Fibroblast of skin of left biceps (primary cell): ENCODE data around the gene POLR3A.

Experiments
- DNase-seq, 2 experiments: peaks; one replicate each; pipeline ENCODE4 v3.0.0-alpha.2; 2013; ENCODE audit warnings: low read depth in 2 of 2

Gene POLR3A

GRCh38 chr10:77977934-77978333 is 51.4 kb downstream of the POLR3A start:
- no peak for DNase-seq

- DNase-seq, result no peak
These were observed 52.3 kb downstream of the POLR3A start for GRCh38 chr10:77977016-77977415.

GRCh38 chr10:77975086-77975666 is 54.1 kb downstream of the POLR3A start:
- no peak for DNase-seq

- DNase-seq, result no peak
These were observed 54.8 kb downstream of the POLR3A start for GRCh38 chr10:77974396-77975074.

GRCh38 chr10:77973276-77973675 is 56.0 kb downstream of the POLR3A start:
- no peak for DNase-seq

- no peak for DNase-seq
These were observed 57.2 kb downstream of the POLR3A start for GRCh38 chr10:77972148-77972547.

GRCh38 chr10:77971804-77972144 is 57.5 kb downstream of the POLR3A start:
- no peak for DNase-seq

- peak; percentile 85 to 86 for DNase-seq
These were observed 58.2 kb downstream of the POLR3A start for GRCh38 chr10:77970869-77971803.

GRCh38 chr10:77969114-77969513 is 60.2 kb downstream of the POLR3A start:
- no peak for DNase-seq

GRCh38 chr10:77967611-77968022 is 61.7 kb downstream of the POLR3A start:
- no peak for DNase-seq

- peak; percentile 74 to 80 for DNase-seq
These were observed 64.0 kb downstream of the POLR3A start for GRCh38 chr10:77965294-77965693.

- DNase-seq, result no peak
These were observed 64.5 kb downstream of the POLR3A start for GRCh38 chr10:77964811-77965210.

- DNase-seq, result no peak
These were observed 65.4 kb downstream of the POLR3A start for GRCh38 chr10:77963901-77964300.

GRCh38 chr10:77962350-77963146 is 66.8 kb downstream of the POLR3A start:
- DNase-seq, result no peak

- DNase-seq, result no peak
These were observed 67.6 kb downstream of the POLR3A start for GRCh38 chr10:77961668-77962067.

- DNase-seq, result no peak
These were observed 68.4 kb downstream of the POLR3A start for GRCh38 chr10:77960829-77961329.

- no peak for DNase-seq
These were observed 69.3 kb downstream of the POLR3A start for GRCh38 chr10:77959887-77960455.

- DNase-seq, result no peak
These were observed 69.9 kb downstream of the POLR3A start for GRCh38 chr10:77959384-77959783.

- no peak for DNase-seq
These were observed 74.2 kb downstream of the POLR3A start for GRCh38 chr10:77955136-77955535.

- no peak for DNase-seq
These were observed 80.1 kb downstream of the POLR3A start for GRCh38 chr10:77949167-77949566.

- DNase-seq, result no peak
These were observed 83.2 kb downstream of the POLR3A start for GRCh38 chr10:77946084-77946483.
